Fibroblast of peridontal ligament (primary cell): Measurements from ENCODE around the gene PRDX4.
"Not testable (repeated sequence)": the region's sequence is repeated elsewhere in the genome, so short reads cannot be mapped to it uniquely, and the experiment has no call there.

Source experiments
- DNase-seq: peaks from one replicate; pipeline ENCODE4 v3.0.0-alpha.2; 2010; ENCODE audit errors: extremely low read depth

Gene PRDX4

DNA sequence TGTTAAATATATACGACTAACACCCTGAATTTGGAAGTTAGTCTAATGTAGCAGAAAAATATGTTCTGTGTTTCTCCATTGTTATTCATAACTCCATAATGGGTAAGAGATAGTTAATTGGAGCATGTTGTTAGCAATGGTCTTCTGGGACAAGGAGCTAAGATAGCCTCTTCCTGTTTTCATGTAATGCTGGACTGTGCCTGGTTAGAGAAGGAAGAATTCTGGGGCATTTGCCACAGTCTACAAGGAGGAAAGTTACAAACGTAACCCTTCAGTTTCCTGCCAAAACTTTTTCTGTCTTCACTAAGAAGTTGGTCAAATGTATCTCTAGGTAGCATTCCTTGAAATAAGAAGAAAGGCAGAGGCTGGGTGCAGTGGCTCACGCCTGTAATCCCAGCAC is 5.8 kb downstream of the PRDX4 start:
- peak; percentile 1 for DNase-seq

DNA sequence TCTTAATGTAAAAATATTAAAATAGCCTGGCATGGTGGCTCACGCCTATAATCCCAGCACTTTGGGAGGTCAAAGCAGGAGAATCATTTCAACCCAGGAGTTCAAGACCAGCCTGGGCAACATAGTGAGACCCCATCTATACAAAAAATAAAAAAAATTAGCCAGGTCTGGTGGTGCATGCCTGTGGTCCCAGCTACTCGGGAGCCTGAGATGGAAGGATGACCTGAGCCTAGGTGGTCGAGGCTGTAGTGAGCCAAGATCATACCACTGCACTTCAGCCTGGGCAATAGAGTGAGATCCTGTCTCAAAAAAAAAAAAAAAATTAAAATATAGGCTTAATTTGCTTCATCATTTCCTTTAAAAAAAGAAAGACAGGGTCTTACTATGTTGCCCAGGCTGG is 9.2 kb downstream of the PRDX4 start:
- DNase-seq, result not testable (repeated sequence)

DNA sequence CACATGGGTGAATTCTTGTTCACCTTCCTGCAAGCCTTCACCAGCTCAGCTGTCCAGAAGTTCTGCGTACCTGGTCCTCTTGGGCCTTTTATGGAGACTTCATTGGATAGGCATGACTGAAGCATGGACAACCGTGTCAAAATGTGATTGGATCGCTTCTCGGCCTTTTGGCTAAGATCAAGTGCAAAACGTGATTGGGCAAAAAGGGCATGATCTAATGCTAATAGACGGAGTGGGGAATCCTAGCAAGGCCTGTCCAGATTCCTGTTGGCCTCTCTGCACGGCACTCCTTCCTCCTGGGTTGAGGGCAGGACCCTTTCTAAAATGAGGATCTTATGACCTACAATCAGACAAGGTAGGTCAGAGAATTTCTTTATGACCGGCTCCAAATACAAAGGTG is 24.9 kb downstream of the PRDX4 start:
- DNase-seq, result no peak

DNA sequence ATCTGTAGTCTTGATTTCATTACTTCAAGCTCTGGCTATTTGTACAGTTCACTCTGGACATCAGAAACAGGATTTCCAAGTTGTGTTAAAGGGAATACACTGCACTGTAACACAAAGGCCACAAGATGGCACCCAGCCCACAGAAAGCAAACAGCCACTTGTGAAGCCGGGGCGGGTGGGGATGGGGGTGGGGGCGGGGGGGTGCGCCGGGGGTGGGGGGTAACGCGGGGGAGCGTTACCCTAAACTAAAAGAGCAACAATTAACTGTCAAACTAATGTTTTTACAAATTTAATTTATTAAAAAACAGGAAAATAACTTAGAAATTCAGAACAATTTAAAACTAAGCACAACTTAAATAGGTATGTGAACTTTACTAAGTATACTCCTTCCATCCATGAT is 27.3 kb downstream of the PRDX4 start:
- peak; percentile 65 for DNase-seq

DNA sequence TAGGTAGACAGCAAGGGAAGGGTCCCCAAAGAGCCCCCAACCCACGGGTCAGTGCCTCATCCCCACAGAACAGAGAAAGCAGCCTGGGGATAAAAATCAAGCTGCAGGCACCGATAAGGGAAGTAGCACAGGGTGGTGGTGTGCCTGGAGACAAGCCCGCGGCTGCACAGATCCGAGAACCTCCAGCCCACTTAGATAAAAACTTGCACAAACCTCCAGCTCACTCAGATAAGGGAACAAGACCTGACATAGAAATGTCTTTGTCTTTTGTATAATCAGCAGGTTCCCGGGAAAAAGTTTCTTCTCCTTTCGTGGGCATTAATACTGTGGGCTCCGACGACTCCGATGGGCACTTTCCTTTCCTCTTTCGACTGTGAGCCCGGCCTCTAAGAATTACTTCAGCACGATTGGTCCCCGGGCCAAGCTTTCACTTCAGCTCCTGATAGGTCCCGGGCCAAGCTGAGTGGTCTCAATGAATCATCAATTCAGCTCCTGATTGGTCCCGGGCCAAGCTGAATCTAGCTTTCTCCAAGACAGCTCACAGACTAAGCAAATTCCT is 32.4 kb downstream of the PRDX4 start:
- DNase-seq, result no peak

DNA sequence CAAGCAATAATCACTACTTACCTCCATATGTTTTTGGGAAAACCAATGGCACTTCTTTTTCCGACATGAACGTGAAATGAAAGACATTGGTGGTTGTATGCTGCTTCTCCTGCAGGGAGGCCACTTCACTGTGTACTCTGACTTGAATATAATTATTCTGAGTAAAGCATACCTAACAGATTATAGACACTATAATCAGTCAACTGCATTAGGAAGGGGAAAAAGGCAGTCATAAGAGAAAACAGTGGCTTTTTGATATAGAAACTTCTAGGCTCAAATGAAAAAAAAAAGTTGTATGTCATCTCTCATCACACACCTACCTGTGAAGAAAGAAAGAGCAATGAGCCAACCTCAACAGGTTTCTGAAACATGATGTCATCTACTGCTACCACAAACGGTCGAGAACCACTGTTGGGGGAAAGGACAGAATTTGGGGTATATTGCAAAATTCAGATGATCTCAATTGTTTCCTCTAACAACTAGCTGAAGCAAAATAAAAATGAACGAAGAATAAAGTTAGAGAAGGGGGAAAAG is 37.4 kb downstream of the PRDX4 start:
- DNase-seq, result no peak

DNA sequence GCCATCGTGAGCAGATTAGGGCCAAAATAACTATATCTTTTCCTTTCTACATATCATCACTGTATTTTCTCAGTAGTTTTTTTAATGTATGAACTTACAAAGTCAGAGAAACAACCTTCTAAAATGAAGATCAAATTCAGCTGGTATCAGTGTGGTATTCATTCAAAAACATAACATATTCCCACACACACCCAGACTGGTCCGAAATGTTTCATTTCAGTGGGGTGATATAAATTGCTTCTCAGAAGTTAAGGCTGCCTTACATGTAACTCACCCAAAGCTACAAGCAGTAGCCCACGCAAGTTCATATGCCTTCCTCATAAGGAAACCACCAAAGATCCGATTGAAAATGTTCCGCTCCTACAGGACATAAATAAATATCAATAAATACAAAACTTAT is 37.9 kb downstream of the PRDX4 start:
- no peak for DNase-seq

DNA sequence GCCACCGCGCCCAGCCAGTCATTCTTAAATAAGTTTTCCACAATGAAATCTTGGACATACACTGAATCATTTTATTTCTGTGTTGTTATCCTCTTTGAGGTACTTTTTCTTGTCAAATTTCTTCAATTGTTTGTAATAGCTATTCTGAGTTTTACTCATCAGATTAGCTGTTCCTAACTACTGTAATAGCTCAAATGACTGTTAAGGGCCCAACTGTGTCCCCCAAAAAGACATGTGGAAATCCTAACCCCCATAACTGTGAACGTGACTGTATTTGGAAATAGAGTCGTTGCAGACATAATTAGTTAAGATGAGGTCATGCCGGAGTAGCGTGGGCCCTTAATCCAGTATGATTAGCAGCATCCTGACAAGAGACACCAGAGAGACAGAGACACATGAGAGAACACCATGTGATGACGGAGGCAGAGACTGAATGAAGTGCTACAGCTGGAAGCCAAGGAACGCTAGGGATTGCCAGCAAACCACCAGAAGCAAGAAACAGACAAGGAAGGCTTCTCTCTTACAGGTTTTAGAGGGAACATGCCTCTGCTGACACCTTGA is 52.9 kb downstream of the PRDX4 start:
- DNase-seq, result no peak

DNA sequence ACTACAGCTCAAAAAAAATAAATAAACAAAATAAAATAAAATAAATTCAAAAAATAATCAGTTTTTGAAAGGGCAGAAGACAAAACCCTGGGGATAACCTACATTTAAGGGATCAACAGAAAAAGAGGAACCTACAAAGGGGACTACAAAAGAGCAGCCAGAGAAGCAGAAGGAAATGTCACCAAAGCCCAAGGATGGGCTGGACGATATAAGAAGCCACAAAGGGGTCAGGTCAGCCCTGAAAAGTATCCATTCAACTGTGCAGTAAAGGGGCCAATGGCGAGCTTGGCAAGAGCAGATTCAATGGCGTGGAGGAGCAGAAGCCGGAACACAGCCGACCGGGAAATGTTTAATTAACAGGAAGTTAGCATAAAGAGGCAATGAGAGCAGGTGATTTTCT is 58.9 kb downstream of the PRDX4 start:
- no peak for DNase-seq

DNA sequence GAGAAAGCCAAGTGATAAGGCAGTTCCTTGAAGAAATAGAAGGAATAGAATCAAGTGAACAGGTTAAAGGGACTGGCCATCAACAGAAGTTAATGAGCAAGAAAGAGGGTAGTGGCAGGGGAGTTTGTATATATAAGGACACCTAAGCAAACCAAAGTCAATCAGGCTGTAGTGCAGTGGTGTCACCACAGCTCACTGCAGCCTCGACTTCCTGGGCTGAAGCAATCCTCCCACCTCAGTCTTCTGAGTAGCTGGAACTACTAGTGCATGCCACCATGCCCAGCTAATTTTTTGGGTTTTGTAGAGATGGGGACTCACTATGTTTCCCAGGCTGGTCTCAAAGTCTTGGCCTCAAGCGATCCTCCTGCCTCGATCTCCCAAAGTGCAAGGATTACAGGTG is 59.9 kb downstream of the PRDX4 start:
- DNase-seq, result no peak

DNA sequence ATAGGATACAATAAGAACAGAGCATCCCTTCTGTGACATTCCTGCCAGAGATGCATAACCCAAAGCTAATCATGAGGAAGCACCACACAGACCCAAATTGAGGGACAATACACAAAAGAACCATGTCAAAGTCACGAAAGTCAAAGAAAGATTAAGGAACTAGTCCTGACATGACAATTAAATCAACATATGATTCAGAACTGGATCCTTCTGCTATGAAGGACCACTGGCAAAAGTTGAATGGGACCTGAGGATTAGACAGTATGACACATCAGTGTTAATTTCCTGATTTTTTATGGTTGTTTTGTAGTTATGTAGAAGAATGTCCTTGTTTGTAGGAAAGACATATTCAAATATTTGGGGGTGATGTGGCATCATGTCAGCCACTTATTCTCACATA is 61.9 kb downstream of the PRDX4 start:
- no peak for DNase-seq

DNA sequence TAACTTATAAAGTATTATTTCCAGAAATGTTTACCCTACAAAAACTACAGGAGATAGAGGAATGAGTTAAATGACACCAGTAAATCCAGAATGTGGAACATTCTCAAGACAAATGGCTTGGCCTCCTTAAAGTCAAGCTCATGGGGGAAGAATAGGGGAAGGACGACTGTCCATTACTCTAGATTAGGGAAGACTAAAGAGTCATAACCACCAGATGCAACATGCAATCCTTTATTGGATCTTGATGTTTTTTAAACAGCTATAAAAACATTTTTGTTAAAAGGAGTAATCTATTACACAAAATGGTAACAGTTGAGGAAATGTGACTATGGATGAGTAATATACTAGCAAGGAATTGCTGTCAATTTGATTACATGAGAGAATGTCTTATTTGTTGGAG is 64.7 kb downstream of the PRDX4 start:
- DNase-seq, result no peak

DNA sequence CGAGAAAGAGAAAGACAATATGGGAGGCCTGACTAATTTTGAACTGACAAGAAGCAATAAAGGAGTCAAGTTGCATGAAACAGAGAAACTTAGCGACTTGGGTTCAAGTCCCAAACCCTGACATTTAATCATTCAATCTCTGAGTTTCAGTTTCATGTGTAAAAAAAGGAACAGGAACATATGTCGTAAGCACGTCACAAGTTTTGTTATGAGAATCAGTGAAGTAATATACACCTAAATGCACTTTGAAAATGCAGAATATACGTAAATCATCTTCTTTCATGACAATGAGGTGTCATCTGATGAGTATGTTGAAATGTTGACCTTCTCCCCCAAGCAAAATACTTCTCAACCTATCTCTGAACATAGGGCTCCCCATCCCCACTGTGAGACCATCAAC is 65.4 kb downstream of the PRDX4 start:
- DNase-seq, result no peak
